A549 (cell line): ENCODE measurements around the gene HOXA7. TPM values are rescaled to one million over a fixed set of nuclear protein-coding genes. Genes with fewer than 3 reads are reported as not detected.

Experiments used
- ATOH8 ChIP-seq: fragments of 250-450 bp; sonication (Bioruptor Pico); IDR thresholded peaks from 2 replicates; pipeline ENCODE4 v1.5.0; 2020; ENCODE audit warnings: low read depth, mild to moderate bottlenecking, moderate library complexity
- BHLHE40 ChIP-seq: IDR thresholded peaks from 2 replicates; pipeline ENCODE4 v1.6.1; 2012; ENCODE audit warnings: low read depth, low read length, inconsistent platforms
- CBX2 ChIP-seq: fragments of 200-600 bp; sonication (generic); IDR thresholded peaks from 2 replicates; pipeline ENCODE4 v1.6.1; 2016; ENCODE audit warnings: low read depth, mild to moderate bottlenecking, borderline replicate concordance
- CBX8 ChIP-seq: fragments of 200-600 bp; sonication (generic); IDR thresholded peaks from 2 replicates; pipeline ENCODE4 v1.6.1; 2016
- CEBPB ChIP-seq, 2 experiments: fragments of >200 bp in 1 of 2; sonication (Bioruptor Twin) in 1 of 2; formaldehyde crosslinking in 1 of 2; IDR thresholded peaks; 2 replicates each; pipeline ENCODE4 v1.6.1; 2012 to 2016
- CHD2 ChIP-seq: fragments of 150-350 bp; IDR thresholded peaks from 2 replicates; pipeline ENCODE4 v1.6.1; 2014; ENCODE audit warnings: low read length; ENCODE audit not compliant: partially characterized antibody
- CHD4 ChIP-seq: fragments of 200-600 bp; sonication (generic); IDR thresholded peaks from 2 replicates; pipeline ENCODE4 v1.6.1; 2016; ENCODE audit warnings: antibody characterized with exemption, mild to moderate bottlenecking, borderline replicate concordance
- CTCF ChIP-seq: fragments of >200 bp; sonication (Bioruptor Twin); formaldehyde crosslinking; IDR thresholded peaks from 3 replicates; pipeline ENCODE4 v1.5.1; 2016
- EHF ChIP-seq: fragments of 250-450 bp; sonication (Bioruptor Pico); IDR thresholded peaks from 2 replicates; pipeline ENCODE4 v1.5.0; 2020; ENCODE audit warnings: mild to moderate bottlenecking
- EHMT2 ChIP-seq: fragments of 200-600 bp; sonication (generic); IDR thresholded peaks from 2 replicates; pipeline ENCODE4 v1.6.1; 2016; ENCODE audit warnings: antibody characterized with exemption, low read depth, mild to moderate bottlenecking, moderate library complexity
- ESRRA ChIP-seq: fragments of 150-350 bp; IDR thresholded peaks from 2 replicates; pipeline ENCODE4 v1.6.1; 2014; ENCODE audit warnings: mild to moderate bottlenecking, low read length, borderline replicate concordance
- FOSB ChIP-seq: fragments of 250-450 bp; sonication (Bioruptor Pico); IDR thresholded peaks from 2 replicates; pipeline ENCODE4 v1.5.0; 2020; ENCODE audit warnings: mild to moderate bottlenecking, moderate library complexity
- HDAC2 ChIP-seq: fragments of 200-600 bp; sonication (generic); IDR thresholded peaks from 2 replicates; pipeline ENCODE4 v1.6.1; 2016
- HOXA7 ChIP-seq: fragments of 250-450 bp; sonication (Bioruptor Pico); IDR thresholded peaks from 2 replicates; pipeline ENCODE4 v1.5.0; 2020; ENCODE audit warnings: mild to moderate bottlenecking, moderate library complexity
- HOXB13 ChIP-seq: fragments of 250-450 bp; sonication (Bioruptor Pico); IDR thresholded peaks from 2 replicates; pipeline ENCODE4 v1.5.0; 2020; ENCODE audit warnings: low read depth, mild to moderate bottlenecking, moderate library complexity
- HOXB5 ChIP-seq: fragments of 250-450 bp; sonication (Bioruptor Pico); IDR thresholded peaks from 2 replicates; pipeline ENCODE4 v1.5.0; 2020; ENCODE audit warnings: mild to moderate bottlenecking, moderate library complexity
- JUNB ChIP-seq: fragments of >200 bp; sonication (Bioruptor Twin); formaldehyde crosslinking; IDR thresholded peaks from 2 replicates; pipeline ENCODE4 v1.6.1; 2016
- KDM1A ChIP-seq: fragments of 200-600 bp; sonication (generic); IDR thresholded peaks from 2 replicates; pipeline ENCODE4 v1.6.1; 2016; ENCODE audit warnings: low read depth, mild to moderate bottlenecking
- MAFK ChIP-seq: fragments of 450-650 bp; IDR thresholded peaks from 2 replicates; pipeline ENCODE4 v1.6.1; 2014; ENCODE audit not compliant: partially characterized antibody
- MAX ChIP-seq: IDR thresholded peaks from 2 replicates; pipeline ENCODE4 v1.6.1; 2012
- MYC ChIP-seq: IDR thresholded peaks from 2 replicates; pipeline ENCODE4 v1.6.1; 2012; ENCODE audit warnings: mild to moderate bottlenecking, inconsistent platforms, low read length, improper control_type of control experiment, borderline replicate concordance
- NFE2L2 ChIP-seq: fragments of 150-350 bp; conservative IDR thresholded peaks from 2 replicates; pipeline ENCODE4 v1.6.1; 2014; ENCODE audit warnings: low read length
- NR3C1 ChIP-seq: fragments of >200 bp; sonication (Bioruptor Twin); formaldehyde crosslinking; IDR thresholded peaks from 3 replicates; pipeline ENCODE4 v1.6.1; 2017
- POLR2A ChIP-seq: IDR thresholded peaks from 2 replicates; pipeline ENCODE4 v1.6.1; 2012; ENCODE audit warnings: mild to moderate bottlenecking, low read length
- RARB ChIP-seq: fragments of 250-450 bp; sonication (Bioruptor Pico); IDR thresholded peaks from 2 replicates; pipeline ENCODE4 v1.8.0; 2021; ENCODE audit warnings: mild to moderate bottlenecking, moderate library complexity
- RCOR1 ChIP-seq: fragments of 150-350 bp; IDR thresholded peaks from 2 replicates; pipeline ENCODE4 v1.6.1; 2014; ENCODE audit warnings: antibody characterized with exemption, low read length, low read depth
- RFX5 ChIP-seq: fragments of 450-650 bp; IDR thresholded peaks from 2 replicates; pipeline ENCODE4 v1.7.1; 2014; ENCODE audit warnings: antibody characterized with exemption, mild to moderate bottlenecking, moderate library complexity
- RNF2 ChIP-seq: fragments of 200-600 bp; sonication (generic); IDR thresholded peaks from 2 replicates; pipeline ENCODE4 v1.6.1; 2016; ENCODE audit warnings: low read depth, mild to moderate bottlenecking, antibody characterized with exemption, moderate library complexity, borderline replicate concordance
- SMC3 ChIP-seq: fragments of >200 bp; sonication (Bioruptor Twin); formaldehyde crosslinking; IDR thresholded peaks from 3 replicates; pipeline ENCODE4 v1.6.1; 2018; ENCODE audit warnings: inconsistent platforms
- TFCP2L1 ChIP-seq: fragments of 250-450 bp; sonication (Bioruptor Pico); IDR thresholded peaks from 2 replicates; pipeline ENCODE4 v1.5.0; 2021; ENCODE audit warnings: mild to moderate bottlenecking
- TP53 ChIP-seq: fragments of 250-450 bp; sonication (Bioruptor Pico); IDR thresholded peaks from 2 replicates; pipeline ENCODE4 v1.5.0; 2021; ENCODE audit warnings: mild to moderate bottlenecking, moderate library complexity
- ZC3H11A ChIP-seq: fragments of 450-650 bp; IDR thresholded peaks from 2 replicates; pipeline ENCODE4 v1.6.1; 2014; ENCODE audit warnings: antibody characterized with exemption, mild to moderate bottlenecking
- ZSCAN20 ChIP-seq: fragments of 250-450 bp; sonication (Bioruptor Pico); IDR thresholded peaks from 2 replicates; pipeline ENCODE4 v1.8.0; 2022; ENCODE audit warnings: mild to moderate bottlenecking, moderate library complexity
- polyA plus RNA-seq, 4 experiments: library from polyadenylated mRNA; depleted of rRNA in 3 of 4; stranded (reverse); fragments of >200 nt; fragmentation: RNase III in 1 of 4; extraction: RNeasy Plus Mini Kit Qiagen cat#74134 plus additional on column Dnase treatment in 1 of 4; gene quantifications; 2 replicates in 3 of 4; 3 replicates in 1 of 4; pipeline ENCODE4 v1.2.3, GENCODE V29; 2011 to 2017
- TF ChIP-seq, protein P1 (sequence below): fragments of >200 bp; sonication (Bioruptor Twin); formaldehyde crosslinking; IDR thresholded peaks from 2 replicates; pipeline ENCODE4 v1.6.1; 2016
- TF ChIP-seq, protein P2 (sequence below): IDR thresholded peaks from 2 replicates; pipeline ENCODE4 v1.6.1; 2012; ENCODE audit warnings: low read depth, borderline replicate concordance
- TF ChIP-seq, protein P3 (sequence below): fragments of 150-350 bp; IDR thresholded peaks from 2 replicates; pipeline ENCODE4 v1.6.1; 2014; ENCODE audit warnings: low read depth, mild to moderate bottlenecking, low read length
- TF ChIP-seq, protein P4 (sequence below): fragments of >200 bp; sonication (Bioruptor Twin); formaldehyde crosslinking; IDR thresholded peaks from 3 replicates; pipeline ENCODE4 v1.6.1; 2016
- TF ChIP-seq, protein P5 (sequence below): fragments of 450-650 bp; IDR thresholded peaks from 2 replicates; pipeline ENCODE4 v1.6.1; 2014; ENCODE audit warnings: antibody characterized with exemption

HOXA7 gene
- polyA plus RNA-seq, 2 of the 4 experiments (the other 2 are of a cell fraction), result 4.1 to 4.8 TPM

DNA sequence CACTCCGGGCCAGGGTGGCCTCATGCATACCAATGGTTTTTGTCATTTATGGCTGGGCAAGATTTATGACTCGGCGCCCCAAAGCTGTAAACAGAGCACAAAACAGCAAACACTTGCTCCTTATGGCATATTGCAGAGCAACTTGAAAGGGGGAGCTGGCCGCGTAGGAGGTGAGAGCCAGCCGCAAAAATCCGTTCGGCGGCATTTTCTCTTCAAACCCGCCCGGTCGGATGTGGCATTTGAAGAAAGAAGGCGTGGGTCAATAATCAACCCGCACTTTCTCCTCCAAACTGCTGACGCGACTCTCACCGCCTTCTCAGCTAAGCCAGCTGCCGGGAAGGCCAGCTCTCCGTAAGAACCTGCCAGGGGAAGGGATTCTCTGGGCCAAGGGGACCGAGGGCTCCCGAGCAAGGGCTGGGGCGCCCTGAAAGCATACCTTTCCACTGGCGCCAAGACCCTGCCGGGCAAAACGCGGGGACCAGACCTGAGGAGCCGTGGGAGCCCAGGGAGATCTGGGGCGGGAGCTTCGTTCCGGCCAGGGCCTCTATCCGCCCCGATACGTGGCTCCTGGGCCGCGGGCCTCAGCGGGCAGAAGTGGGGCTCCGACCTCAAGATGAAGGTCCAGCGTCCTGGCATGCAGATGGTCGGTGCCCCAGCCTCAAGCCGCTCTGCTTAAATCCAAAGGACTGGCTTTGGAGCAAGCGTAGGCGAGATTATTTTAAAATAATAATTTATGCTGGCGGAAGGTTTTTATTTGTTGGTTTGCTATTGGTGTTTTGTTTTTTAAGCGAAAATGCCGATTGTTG is 41.1 kb downstream of the HOXA7 start (continued):
- no peak for TF ChIP-seq RNF2
- 0 out of 2 replicates have a peak, but pooled peaks have one; percentile 22 for TF ChIP-seq HOXB5 (CRISPR knock-in tag)
- no peak for TF ChIP-seq SMC3
- TF ChIP-seq, protein P1, sequence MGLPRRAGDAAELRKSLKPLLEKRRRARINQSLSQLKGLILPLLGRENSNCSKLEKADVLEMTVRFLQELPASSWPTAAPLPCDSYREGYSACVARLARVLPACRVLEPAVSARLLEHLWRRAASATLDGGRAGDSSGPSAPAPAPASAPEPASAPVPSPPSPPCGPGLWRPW, result no peak
- TF ChIP-seq RARB (CRISPR knock-in tag), result 0 out of 2 replicates have a peak, but pooled peaks have one; percentile 32
- TF ChIP-seq HDAC2, result no peak
- no peak for TF ChIP-seq RFX5
- no peak for TF ChIP-seq NR3C1
- TF ChIP-seq CHD2, result no peak
- TF ChIP-seq TP53 (CRISPR knock-in tag), result no peak
- no peak for TF ChIP-seq CHD4
- TF ChIP-seq HOXA7 (CRISPR knock-in tag), result no peak
- no peak for TF ChIP-seq CTCF
- no peak for TF ChIP-seq ATOH8 (CRISPR knock-in tag)
- no peak for TF ChIP-seq BHLHE40
- TF ChIP-seq JUNB, result no peak
- no peak for TF ChIP-seq ESRRA
- no peak for TF ChIP-seq EHMT2
- no peak for TF ChIP-seq MYC
- TF ChIP-seq, protein P2, sequence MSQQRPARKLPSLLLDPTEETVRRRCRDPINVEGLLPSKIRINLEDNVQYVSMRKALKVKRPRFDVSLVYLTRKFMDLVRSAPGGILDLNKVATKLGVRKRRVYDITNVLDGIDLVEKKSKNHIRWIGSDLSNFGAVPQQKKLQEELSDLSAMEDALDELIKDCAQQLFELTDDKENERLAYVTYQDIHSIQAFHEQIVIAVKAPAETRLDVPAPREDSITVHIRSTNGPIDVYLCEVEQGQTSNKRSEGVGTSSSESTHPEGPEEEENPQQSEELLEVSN, result peak; percentile 52; the same call in 1 of the 2 replicates
- peak; percentile 69; the same call in 1 of the 2 replicates for TF ChIP-seq MAX
- TF ChIP-seq KDM1A, result no peak
- TF ChIP-seq, protein P3, sequence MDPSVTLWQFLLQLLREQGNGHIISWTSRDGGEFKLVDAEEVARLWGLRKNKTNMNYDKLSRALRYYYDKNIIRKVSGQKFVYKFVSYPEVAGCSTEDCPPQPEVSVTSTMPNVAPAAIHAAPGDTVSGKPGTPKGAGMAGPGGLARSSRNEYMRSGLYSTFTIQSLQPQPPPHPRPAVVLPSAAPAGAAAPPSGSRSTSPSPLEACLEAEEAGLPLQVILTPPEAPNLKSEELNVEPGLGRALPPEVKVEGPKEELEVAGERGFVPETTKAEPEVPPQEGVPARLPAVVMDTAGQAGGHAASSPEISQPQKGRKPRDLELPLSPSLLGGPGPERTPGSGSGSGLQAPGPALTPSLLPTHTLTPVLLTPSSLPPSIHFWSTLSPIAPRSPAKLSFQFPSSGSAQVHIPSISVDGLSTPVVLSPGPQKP, result no peak
- TF ChIP-seq, protein P4, sequence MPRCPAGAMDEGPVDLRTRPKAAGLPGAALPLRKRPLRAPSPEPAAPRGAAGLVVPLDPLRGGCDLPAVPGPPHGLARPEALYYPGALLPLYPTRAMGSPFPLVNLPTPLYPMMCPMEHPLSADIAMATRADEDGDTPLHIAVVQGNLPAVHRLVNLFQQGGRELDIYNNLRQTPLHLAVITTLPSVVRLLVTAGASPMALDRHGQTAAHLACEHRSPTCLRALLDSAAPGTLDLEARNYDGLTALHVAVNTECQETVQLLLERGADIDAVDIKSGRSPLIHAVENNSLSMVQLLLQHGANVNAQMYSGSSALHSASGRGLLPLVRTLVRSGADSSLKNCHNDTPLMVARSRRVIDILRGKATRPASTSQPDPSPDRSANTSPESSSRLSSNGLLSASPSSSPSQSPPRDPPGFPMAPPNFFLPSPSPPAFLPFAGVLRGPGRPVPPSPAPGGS, result 0 out of 3 replicates have a peak, but pooled peaks have one; percentile 26
- TF ChIP-seq NFE2L2, result no peak
- no peak for TF ChIP-seq FOSB
- no peak for TF ChIP-seq TFCP2L1
- no peak for TF ChIP-seq CBX8
- no peak for TF ChIP-seq CBX2
- peak; percentile 80 for TF ChIP-seq MAFK
- TF ChIP-seq HOXB13, result no peak
- TF ChIP-seq ZSCAN20 (CRISPR knock-in tag), result no peak
- peak in 1 of 2 experiments; percentile 45; a peak in 1 of 4 replicates for TF ChIP-seq CEBPB (IDR thresholded peaks at IDR 0.05)
- TF ChIP-seq POLR2A, result peak; percentile 42
- no peak for TF ChIP-seq EHF (CRISPR knock-in tag)
- TF ChIP-seq RCOR1, result no peak
- TF ChIP-seq, protein P5, sequence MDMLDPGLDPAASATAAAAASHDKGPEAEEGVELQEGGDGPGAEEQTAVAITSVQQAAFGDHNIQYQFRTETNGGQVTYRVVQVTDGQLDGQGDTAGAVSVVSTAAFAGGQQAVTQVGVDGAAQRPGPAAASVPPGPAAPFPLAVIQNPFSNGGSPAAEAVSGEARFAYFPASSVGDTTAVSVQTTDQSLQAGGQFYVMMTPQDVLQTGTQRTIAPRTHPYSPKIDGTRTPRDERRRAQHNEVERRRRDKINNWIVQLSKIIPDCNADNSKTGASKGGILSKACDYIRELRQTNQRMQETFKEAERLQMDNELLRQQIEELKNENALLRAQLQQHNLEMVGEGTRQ, result no peak
- TF ChIP-seq ZC3H11A, result no peak
